Muscle layer of colon (tissue), 2 donors: ENCODE results near the gene S100A4.

ENCODE experiments used
- H3K27ac ChIP-seq: one replicate; pipeline ENCODE4 v1.7.0; 2013; ENCODE audit warnings: low read depth, mild to moderate bottlenecking, low read length, moderate library complexity
- H3K27me3 ChIP-seq, 2 donors: one replicate each; pipeline ENCODE4 v1.7.0; 2013; ENCODE audit warnings: low read length in 2 of 2, mild to moderate bottlenecking in 2 of 2; ENCODE audit not compliant: insufficient read depth in 2 of 2, control insufficient read depth in 1 of 2
- H3K36me3 ChIP-seq: one replicate; pipeline ENCODE4 v1.7.0; 2013; ENCODE audit warnings: mild to moderate bottlenecking, low read length; ENCODE audit not compliant: insufficient read depth
- H3K4me1 ChIP-seq: one replicate; pipeline ENCODE4 v1.7.0; 2013; ENCODE audit warnings: mild to moderate bottlenecking, low read length; ENCODE audit not compliant: insufficient read depth
- H3K4me3 ChIP-seq, 2 donors: one replicate each; pipeline ENCODE4 v1.7.0; 2013; ENCODE audit warnings: low read length in 2 of 2, low read depth in 1 of 2, mild to moderate bottlenecking in 1 of 2, moderate library complexity in 1 of 2
- H3K9ac ChIP-seq: one replicate; pipeline ENCODE4 v1.7.0; 2013; ENCODE audit warnings: low read length
- H3K9me3 ChIP-seq: one replicate; pipeline ENCODE4 v1.7.0; 2013; ENCODE audit warnings: mild to moderate bottlenecking, low read length
- donor health status: abdominal sarcoma.
- donor health status: Adenocarcinoma of cecum.

Gene S100A4

DNA sequence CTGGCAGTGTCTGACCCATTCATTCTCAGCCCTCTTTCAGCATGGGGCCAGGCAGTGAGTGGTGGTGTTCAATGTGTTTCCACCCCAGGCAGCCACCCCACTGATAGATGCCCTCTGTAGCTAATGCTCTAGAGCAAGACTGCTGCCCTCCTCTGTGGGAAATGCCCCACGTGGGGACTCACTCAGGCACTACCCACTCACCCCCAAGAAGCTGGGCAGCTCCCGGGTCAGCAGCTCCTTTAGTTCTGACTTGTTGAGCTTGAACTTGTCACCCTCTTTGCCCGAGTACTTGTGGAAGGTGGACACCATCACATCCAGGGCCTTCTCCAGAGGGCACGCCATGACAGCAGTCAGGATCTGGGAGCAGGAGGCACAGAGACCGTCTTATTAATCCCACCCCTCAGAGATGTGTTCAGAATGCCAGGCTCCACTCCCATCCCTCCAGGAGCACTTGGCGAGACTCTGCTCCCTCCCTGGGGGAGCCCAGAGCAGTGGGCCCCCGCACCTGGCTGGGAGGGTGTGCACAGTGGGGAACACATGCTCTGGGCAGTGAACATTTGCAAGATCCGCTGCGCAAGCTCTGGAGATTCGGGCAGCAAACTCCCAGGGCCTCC lies 1.0 kb downstream of the S100A4 start:
- Histone ChIP-seq H3K27me3 (no peaks in the 10 kb centered on the region), H3K36me3 (peaks cover 13% of the 10 kb centered on the region), H3K9ac (peak overlapping the region; percentile 59), H3K27ac (peak overlapping the region; percentile 65), H3K4me3 (peak overlapping the region; percentile 34 to 64), H3K9me3 (no peaks in the 10 kb centered on the region), H3K4me1 (peaks cover 74% of the 10 kb centered on the region)

GRCh38 chr1:153543736-153544135 lies 1.9 kb downstream of the S100A4 start:
- no peaks in the 10 kb centered on the region for H3K9me3 ChIP-seq
- peak overlapping the region; percentile 14 for H3K27ac ChIP-seq
- no peaks in the 10 kb centered on the region for H3K27me3 ChIP-seq
- H3K4me1 ChIP-seq, result peaks cover 66% of the 10 kb centered on the region
- H3K36me3 ChIP-seq, result peaks cover 13% of the 10 kb centered on the region
- H3K9ac ChIP-seq, result peak overlapping the region; percentile 59
- H3K4me3 ChIP-seq, result peak overlapping the region in 1 of 2 donors; percentile 64

- Histone ChIP-seq H3K4me3 (peak overlapping the region in 1 of 2 donors; percentile 64), H3K4me1 (peaks cover 60% of the 10 kb centered on the region), H3K27ac (peak overlapping the region; percentile 14), H3K27me3 (no peaks in the 10 kb centered on the region), H3K9ac (no peak overlapping the region), H3K36me3 (peaks cover 13% of the 10 kb centered on the region), H3K9me3 (no peaks in the 10 kb centered on the region)
These were observed 2.5 kb downstream of the S100A4 start for GRCh38 chr1:153542956-153543711.

GRCh38 chr1:153541641-153542590 lies 3.7 kb downstream of the S100A4 start:
- Histone ChIP-seq H3K4me3 (no peak overlapping the region), H3K27ac (no peak overlapping the region), H3K27me3 (no peaks in the 10 kb centered on the region), H3K36me3 (peaks cover 13% of the 10 kb centered on the region), H3K4me1 (peaks cover 50% of the 10 kb centered on the region), H3K9ac (no peak overlapping the region), H3K9me3 (no peaks in the 10 kb centered on the region)

- Histone ChIP-seq H3K27ac (no peak within 1 kb of the TSS), H3K36me3 (peaks cover 13% of the 10 kb centered on the region), H3K4me1 (peaks cover 46% of the 10 kb centered on the region), H3K27me3 (no peaks in the 10 kb centered on the region), H3K4me3 (no peak within 1 kb of the TSS), H3K9ac (no peak within 1 kb of the TSS), H3K9me3 (no peaks in the 10 kb centered on the region)
These were observed 4.9 kb downstream of the S100A4 start, which contains the start of gene S100A5 for GRCh38 chr1:153540394-153541361. TSS of gene S100A5 (minus strand) at chr1:153540934. CDS start at chr1:153540191, 743 bp downstream.

DNA sequence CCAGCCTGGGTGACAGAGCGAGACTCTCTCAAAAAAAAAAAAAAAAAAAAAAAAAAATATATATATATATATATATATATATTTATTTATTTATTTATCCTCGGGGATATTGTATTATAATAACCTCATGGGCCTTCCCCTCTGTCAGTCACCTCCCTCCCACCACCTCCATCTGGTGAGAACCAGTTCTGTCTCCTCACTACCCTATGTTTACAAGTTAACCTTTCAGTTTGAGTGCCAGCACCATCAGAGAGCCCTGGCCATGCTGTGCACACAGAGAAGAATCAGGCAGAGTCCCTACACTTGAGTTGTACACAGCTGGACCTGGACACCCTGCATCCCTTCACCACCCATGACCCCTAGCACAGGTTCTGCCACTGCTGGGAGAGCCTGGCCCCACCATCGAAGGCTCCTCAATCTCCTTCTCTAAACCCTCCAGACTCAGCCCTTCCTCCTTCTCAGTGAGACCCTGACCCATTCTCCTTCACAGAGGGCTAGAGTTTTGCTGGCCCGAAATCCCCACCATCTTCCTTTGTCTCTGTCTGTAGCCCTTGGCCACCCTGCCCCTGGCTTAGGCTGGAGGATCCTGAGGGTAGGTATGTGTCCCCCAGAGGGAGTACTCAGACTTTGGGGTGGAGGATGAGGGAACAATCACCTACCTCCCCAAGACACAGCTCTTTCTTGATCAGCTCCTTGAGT lies 6.1 kb downstream of the S100A4 start:
- H3K27me3 ChIP-seq, result no peaks in the 10 kb centered on the region
- peaks cover 13% of the 10 kb centered on the region for H3K36me3 ChIP-seq
- peaks cover 40% of the 10 kb centered on the region for H3K4me1 ChIP-seq
- H3K27ac ChIP-seq, result no peak overlapping the region
- H3K9me3 ChIP-seq, result no peaks in the 10 kb centered on the region
- no peak overlapping the region for H3K9ac ChIP-seq
- no peak overlapping the region for H3K4me3 ChIP-seq

- H3K27me3 ChIP-seq, result no peaks in the 10 kb centered on the region
- H3K36me3 ChIP-seq, result peaks cover 9% of the 10 kb centered on the region
- no peak overlapping the region for H3K4me3 ChIP-seq
- H3K9me3 ChIP-seq, result no peaks in the 10 kb centered on the region
- H3K27ac ChIP-seq, result no peak overlapping the region
- peaks cover 40% of the 10 kb centered on the region for H3K4me1 ChIP-seq
- H3K9ac ChIP-seq, result no peak overlapping the region
These were observed 7.2 kb downstream of the S100A4 start for GRCh38 chr1:153538315-153538821.

GRCh38 chr1:153537376-153537730 lies 8.3 kb downstream of the S100A4 start:
- H3K9me3 ChIP-seq, result no peaks in the 10 kb centered on the region
- H3K27ac ChIP-seq, result no peak overlapping the region
- no peak overlapping the region for H3K9ac ChIP-seq
- peaks cover 6% of the 10 kb centered on the region for H3K36me3 ChIP-seq
- no peaks in the 10 kb centered on the region for H3K27me3 ChIP-seq
- H3K4me1 ChIP-seq, result peaks cover 40% of the 10 kb centered on the region
- no peak overlapping the region for H3K4me3 ChIP-seq

DNA sequence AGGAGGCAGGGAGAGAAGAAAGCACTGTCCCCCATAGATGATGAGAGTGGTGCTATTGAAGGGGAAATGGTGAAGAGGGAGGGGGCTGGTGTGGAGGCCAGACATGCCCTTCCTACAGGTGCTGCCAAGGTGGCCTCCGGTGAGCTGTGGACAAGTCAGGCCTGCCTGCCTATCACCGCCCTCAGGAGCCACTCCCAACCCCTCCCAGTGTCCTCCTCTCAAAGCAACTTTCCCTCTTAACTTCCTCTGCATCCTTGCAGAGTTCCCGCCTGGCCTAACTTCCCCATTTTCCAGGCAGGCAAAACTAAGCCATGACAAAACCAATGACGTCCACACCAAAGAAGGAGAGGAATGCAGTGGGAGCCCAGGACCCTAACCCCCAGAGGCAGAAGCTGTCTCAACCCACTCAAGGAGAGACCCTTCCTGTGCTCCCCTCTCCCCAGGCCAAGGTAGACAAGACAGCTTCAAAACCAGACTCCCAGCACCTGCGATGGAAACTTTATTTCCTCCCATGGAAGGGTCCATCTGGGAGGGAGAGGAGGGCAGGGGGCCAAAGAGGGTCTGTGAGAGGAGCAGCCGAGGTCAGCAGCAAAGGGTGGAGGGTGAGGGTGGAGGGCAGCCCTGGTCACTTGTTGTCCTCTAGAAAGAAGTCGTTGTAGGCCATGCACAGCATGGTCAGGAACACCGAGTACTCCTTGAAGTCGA lies 8.8 kb downstream of the S100A4 start:
- peaks cover 42% of the 10 kb centered on the region for H3K4me1 ChIP-seq
- H3K4me3 ChIP-seq, result peak overlapping the region; percentile 41 to 91
- H3K9ac ChIP-seq, result peak overlapping the region; percentile 95
- H3K27me3 ChIP-seq, result no peaks in the 10 kb centered on the region
- peaks cover 6% of the 10 kb centered on the region for H3K36me3 ChIP-seq
- no peaks in the 10 kb centered on the region for H3K9me3 ChIP-seq
- H3K27ac ChIP-seq, result peak overlapping the region; percentile 98
